Esophagus mucosa (tissue), 1 donor: ENCODE data around the gene MYH2. TPM values are rescaled to one million over a fixed set of nuclear protein-coding genes. Genes with fewer than 3 reads are reported as not detected.
"Not testable (repeated sequence)": the region's sequence is repeated elsewhere in the genome, so short reads cannot be mapped to it uniquely, and the experiment has no call there.

Source experiments
- ATAC-seq: fragments of 200-7000 bp; cut with Tn5 transposase; one replicate; pipeline ENCODE4 v1.9.1; 2020
- total RNA-seq: library from RNA; stranded (reverse); gene quantifications from one replicate; pipeline ENCODE4 v1.2.4, GENCODE V29; 2023
- donor health status: DM: yes; HTN: yes; CAD: no.

MYH2 gene
- total RNA-seq, result 0.56 TPM

DNA sequence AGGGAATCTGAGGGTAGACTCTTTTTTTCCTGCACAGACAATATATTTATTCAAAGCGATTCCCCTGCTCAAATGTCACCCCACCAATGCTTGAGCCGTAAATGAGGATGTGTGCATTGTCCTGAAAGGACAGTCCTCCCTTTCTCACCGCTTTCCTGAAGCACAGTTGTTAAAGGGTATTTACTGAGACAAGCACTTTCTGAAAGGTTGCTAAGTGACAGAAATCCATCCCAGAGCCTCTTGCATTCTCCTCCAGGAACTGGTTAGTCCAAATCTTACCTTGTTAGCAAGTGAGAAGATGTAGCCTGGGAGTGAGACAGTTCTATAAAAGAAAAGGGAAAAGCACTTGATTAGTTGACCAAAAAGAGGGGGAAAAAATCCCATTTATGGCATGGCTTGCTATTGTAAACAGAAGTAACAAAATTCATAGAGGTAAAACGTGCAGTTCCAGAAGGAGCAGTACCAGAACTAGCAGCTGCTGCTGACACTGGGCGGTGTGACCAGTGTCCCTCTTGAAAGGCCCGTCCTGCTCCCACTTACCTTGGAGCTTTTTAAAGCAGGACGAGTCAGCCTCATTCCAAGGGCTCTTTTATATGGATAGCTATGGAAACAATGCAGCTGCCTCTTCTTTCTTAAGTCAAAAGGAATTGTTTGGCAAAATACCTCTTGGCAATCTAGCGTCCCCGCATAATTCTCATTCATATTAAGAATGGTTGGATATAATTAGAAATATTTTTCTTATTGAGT, at the start of gene MYH2:
TSS of gene MYH2 (minus strand) at position 563 of the 747 bp plus-strand sequence. CDS start 1,738 bp downstream, outside the sequence.
- no peak for ATAC-seq

DNA sequence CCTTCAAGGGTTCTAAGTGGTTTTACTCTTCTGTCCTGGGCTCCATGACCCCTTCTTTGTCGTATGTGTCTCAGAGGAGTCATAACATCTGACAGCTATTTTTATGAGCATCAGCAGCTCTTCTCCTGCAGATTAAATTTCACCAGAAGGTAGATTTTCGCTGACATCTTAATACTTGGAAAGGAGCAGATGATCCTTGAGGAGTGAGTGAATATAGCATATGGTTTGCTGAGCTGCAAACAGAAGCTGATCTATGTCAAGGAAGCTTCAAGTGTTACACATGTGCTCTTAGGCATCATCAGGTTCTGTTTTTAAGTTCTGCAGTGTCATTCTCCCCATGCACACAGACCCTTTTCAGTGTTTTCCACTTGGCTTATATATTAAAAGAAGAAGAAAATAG, 49.2 kb upstream of the MYH2 start:
- no peak for ATAC-seq

DNA sequence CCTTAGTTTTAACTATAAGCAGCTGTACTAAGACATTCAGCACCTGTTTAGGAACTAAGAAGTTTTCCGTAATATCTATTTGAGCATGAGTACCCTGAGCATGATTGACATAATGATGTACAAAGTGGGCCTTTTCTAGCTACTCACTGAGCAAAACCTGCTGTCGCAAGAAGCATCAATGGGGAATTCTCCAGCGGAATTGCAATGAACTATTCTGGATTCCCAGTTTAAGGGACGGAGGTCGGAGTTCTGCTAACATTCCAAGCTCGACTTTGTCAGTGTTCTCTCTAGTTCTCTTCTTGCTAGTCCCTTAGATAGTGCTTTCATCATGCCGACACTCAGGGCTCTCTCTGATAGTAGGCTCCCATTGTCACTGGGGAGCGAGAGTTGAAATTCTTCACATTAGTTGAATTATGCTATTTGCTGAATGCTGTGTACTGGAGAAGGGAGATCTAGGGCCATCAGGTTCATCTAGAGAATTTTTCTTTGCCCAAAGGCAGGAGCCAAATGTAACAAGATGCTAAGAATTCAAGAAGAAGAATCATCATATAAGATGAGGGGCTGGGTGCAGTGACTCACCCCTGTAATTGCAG, 40.2 kb upstream of the MYH2 start:
- ATAC-seq, result no peak

DNA sequence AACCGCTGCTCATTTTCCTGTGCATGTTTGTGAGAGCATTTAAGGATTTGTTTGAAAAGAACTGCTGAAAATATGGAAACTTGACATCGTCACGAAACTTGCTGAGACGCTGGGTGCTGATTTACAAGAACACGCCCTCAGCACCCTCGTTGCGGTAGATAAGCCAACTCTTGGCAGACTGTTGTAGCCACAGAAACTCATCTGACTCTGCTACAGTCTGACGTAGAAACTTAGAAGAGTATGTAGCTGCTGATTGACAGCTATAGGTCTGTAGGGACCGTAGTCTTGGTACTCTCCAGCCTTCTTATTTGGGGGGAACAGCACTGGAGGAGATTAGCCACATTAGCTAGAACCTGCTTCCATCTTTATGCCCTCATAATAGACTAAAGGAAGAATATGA, 36.1 kb upstream of the MYH2 start:
- ATAC-seq, result no peak

DNA sequence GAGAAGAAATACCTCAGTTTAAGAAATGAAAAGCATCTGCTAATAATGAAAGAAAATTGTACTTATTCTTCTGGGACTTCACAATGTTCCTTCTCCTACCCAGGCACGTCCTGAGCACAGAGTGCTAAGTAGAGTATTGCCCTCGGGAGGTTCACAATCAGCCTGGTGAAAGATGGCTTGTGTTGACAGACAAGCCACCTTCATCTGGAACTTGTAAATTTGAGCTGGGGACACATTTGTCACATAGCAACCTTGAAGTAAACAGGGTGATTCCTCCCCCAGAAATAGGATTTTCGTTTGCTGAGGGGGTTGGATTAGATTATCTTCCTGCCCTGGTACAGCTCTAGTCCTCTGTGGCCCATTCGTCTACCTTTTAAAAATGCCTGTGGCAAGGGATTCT, 34.4 kb upstream of the MYH2 start:
- no peak for ATAC-seq

DNA sequence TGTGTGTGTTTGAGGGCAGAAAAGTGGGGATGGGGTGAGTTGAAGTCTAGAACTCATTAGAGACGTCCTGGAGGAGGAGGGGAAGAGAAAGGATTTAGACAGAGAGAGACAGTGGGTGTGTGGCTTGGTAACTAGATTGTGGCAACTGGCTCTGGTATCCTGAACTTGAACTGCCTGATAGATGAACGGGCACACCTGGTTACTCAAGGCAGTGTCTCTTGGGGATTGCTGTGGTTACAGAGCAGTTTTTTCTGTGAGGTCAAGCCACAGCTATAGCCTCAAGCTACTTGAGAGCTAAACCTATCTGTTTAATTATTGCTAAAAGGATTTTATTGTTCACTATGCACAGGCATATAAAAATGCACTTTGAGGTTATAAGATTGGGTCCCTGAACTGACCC, 29.8 kb upstream of the MYH2 start:
- ATAC-seq, result no peak

DNA sequence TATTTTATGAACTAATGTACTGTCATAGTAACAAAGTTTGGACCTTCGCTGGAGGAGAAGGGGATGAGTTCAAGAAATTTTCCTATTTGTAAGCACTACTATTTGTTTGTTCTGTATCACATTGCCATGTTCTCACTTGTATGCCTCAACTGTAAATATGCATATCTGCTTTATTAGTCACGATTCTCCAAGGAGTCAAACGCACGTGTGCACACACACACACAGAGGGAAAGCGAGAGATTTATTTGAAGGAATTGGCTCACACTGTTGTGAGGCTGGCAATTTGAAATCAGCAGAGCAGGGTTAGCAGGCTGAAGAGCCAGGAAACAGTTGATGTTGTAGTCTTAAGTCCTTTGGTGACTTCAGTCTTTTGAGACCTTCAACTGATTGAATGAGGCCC, 24.9 kb upstream of the MYH2 start:
- ATAC-seq, result no peak

DNA sequence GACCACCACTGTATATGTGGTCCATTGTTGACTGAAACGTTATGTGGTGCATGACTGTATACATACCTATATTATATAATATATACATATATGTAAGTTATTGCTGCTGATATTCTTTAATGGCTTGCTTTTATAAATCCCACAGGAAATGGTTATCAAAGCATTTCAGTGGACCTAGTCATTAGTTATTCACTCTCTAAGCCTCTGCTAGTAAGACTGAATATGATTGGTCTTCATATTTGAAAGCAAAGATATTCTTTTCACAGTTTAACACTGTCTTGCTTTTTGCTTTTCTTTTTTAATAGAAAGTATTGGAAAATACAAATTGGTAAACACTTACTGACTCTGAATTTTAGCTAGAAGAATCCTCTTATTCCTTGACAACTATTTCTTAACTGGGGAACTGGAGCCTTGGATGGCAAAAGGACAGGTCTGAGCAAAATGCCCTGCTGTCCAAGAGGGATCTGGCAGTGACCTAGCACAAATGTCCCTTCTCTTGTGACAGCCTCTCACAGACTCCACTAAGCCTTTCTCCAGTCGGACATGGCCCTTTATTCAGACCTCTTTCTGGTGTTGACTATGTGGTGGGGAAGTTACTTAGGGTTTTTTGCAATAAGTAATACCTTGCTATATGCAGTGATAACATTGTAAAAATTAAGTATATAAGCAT, 14.7 kb upstream of the MYH2 start:
- ATAC-seq, result no peak

DNA sequence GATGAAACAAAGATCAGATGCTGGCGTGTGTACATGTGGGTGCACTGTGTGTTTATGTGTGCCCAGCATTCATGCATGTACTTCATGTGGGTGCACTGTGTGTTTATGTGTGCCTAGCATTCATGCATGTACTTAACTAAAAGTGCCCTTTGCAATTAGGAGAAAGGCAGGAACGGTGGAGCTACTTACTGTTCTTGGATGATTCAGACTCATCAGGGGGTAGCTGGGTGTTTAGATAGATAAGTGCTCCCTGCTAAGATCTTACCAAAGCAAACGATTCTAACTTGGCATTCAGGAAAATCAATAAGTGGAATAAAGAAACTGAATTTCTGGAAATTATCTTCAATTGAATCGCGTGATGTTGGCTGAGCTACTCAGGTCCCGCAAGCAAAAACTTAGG, 8.6 kb upstream of the MYH2 start:
- ATAC-seq, result no peak

DNA sequence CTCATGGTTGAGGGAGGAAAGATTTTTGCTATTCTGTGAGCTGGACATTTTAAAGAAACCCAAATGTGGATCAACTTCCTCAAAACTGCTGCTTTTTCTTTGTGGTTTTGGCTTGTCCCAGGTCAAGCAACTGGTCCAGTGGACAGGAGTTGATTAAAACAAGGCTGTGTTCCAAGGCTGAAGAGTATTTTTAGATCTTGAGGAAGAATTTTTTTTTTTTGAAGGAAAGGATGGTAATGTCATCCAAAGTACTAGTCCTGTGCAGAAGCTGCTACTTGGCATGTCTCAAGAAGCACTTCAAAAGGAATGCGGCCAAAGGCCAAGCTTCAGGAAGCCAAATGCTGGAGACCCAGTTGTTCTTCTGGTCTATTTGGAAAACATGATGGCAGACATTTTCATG, 8.0 kb upstream of the MYH2 start:
- ATAC-seq, result no peak

DNA sequence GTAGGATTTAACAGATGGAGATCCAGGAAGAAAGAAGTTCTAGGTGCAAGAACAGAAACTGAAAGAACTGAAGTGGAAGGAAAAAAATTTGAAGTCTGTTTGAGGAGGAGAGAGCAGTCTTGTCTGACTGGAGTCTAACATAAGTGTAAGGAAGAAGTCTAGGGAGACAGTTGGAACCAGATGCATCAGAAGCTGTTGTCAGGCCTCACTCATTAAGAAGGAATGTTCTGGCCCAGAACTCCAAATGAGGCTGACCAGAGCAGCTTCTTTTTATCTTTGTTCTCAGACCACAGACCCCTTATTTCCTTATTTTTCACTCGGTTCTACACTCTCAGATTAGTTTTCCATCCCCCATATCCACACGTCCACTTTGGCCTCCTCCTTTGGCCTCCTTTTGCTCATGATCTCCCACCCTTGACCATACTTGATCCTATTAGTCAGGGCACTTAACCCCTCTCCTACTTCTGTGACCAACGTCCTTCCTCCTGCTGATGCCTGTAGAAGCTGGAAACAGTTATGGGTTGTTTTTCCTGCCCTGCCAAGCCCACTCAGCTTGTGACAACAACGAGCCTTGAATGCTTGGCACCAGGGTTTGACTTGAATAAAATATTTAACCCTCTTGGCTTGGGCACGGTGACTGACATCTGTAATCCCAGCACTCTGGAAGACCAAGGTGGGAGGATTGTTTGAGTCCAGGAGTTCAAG, 7.0 kb upstream of the MYH2 start:
- no peak for ATAC-seq

DNA sequence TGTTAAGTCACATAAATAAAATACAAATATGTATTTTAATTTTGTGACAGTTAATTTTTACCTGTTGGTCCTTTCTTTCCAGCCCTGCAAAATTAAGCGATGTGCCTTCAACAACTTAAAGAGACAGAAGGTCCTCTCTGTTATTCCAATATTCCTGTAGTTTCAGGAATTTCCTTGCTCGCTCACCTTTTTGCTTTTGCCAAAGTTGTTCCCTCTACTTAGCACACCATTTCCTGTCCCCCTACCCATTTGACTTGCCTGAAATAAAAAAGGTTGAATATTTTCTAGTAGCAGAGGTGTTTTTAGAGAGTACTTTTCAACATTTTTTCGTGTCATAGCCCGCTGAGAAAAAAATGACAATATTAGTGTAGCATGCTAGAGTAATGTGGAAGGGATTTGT, 556 bp upstream of the MYH2 start:
- no peak for ATAC-seq

DNA sequence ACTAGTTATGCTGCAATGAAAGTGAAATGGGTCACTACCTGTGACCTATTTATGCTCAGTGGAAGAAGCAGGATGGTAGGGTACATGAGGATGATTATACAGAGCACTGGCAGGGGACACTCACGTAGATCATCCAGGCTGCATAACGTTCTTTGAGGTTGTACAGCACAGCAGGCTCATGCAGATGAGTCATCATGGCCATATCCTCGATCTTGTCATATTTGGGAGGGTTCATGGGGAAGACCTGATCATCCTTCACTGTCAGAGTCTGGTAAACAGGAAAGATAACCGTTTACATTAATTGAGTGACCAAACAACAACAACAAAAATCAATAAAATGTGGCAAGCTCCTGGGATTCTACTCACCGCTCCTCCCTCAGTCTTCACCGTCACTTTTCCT, 2.1 kb downstream of the MYH2 start:
- ATAC-seq, result no peak

DNA sequence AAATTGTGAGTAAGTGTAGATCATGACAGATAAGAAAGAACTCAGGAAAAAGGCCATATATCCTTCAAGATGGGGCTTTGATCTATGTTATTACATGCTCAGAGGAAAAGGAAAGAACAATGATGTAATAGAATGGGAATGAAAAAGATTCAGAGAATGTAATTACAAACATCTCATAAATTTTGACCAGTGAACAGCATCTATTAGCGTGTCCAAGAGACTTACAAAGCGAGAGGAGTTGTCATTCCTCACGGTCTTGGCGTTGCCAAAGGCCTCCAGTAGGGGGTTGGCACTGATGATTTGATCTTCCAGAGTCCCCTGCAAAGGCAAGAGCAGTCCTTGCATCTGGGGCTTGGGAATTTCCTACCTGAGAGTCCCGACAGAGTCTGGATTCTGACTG, 6.0 kb downstream of the MYH2 start:
- ATAC-seq, result not testable (repeated sequence)

DNA sequence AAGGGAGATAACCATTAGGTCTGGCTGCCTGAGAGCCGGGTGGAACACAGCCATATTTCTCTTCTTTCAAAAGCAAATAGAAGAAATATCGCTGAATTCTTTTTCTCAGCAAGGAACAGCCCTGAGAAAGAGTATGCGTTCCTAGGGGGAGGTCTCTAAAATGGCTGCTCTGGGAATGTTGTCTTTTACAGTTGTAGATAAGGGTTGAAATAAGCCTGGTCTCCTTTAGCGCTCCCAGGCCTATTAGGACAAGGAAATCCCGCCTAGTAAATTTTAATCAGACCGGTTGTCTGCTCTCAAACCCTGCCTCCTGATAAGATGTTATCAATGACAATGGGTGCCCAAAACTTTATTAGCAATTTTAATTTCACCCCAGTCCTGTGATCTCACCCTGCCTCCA, 8.3 kb downstream of the MYH2 start:
- not testable (repeated sequence) for ATAC-seq

DNA sequence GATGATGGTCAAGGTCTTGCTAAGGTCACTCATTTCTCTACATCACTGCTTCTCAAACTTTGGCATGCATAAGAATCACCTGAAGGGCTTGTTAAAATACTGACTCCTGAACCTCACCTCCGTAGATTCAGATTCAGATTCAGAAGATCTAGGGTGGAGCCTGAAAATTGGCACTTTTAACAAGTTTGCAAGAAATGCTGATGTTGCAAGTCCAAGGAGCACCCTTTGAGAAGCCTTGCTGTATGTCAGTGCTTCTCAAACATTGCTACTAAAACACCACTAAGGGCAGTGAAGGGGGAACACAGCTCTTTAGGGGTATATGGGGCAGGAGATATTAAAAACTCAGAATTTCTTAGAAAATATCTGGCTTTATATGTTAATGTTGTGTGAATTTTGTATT, 17.4 kb downstream of the MYH2 start:
- no peak for ATAC-seq

DNA sequence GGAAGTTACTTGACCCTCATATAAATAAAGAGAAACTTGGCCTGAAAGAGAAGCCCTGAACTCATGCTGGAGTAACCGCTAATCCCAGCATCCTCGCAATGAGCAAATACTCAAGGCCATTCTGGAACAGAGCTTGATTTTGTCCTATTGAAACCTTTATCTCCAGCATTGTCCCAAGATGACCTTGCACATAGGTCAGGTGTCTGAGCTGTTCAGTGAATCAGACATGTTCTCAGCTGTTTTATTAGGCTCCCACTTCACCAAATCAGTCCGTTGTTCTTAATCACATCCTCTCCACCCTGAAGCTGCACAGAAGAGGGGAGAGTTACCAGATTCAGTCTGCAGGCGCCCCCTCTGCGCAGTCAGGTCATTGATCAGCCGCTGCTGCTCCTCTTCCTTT, 22.0 kb downstream of the MYH2 start:
- ATAC-seq, result no peak

DNA sequence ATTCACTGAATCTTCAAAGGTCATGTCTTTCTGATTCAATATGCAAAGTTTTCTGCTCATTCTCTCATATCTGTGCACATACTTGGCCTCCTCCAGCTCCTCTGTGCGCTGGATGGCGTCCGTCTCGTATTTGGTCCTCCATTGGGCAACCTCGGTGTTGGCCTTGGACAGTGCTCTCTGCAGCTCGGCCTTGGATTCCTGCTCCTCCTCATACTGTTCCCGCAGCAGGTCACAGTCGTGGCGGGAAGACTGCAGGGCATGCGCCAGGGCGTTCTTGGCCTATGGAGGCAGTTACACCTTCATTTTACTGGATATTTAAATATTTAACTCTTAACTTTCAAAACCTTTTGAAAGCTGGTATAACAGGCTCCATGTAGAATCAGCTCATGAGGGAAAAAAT, 22.9 kb downstream of the MYH2 start:
- ATAC-seq, result no peak

DNA sequence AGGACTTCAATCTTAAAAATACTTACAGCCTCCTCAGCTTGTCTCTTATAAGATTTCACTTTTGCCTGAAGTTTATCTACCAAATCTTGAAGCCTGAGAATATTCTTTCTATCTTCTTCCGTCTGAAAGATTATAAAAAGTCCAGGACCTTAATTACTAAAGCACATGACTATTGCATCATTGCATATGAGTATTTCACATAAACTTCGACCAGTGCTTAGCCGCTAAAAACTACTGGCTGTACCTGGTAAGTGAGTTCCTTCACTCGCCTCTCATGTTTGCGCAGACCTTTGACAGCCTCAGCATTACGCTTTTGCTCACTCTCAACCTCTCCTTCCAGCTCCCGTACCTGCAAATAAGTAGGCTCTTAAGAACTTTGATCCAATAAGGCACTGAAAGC, 26.4 kb downstream of the MYH2 start:
- no peak for ATAC-seq

DNA sequence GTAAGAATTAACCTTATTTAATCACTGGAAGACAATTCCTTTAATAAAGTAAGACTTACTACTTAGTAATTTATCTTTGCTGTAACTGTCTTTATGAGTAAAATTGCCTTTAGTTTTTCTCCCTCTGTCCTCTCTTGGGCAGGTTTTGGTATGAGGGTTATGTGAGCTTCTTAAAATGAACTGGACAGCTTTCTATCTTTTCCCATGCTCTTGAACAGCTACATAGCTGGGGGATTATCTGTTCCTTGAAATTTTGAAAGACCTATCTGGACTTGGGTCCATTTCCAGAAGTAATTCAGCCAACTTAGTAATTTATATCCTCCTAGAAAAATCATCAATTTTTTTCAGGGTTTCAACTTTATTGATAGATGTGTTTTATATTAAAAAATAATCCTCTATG, 27.5 kb downstream of the MYH2 start:
- no peak for ATAC-seq

DNA sequence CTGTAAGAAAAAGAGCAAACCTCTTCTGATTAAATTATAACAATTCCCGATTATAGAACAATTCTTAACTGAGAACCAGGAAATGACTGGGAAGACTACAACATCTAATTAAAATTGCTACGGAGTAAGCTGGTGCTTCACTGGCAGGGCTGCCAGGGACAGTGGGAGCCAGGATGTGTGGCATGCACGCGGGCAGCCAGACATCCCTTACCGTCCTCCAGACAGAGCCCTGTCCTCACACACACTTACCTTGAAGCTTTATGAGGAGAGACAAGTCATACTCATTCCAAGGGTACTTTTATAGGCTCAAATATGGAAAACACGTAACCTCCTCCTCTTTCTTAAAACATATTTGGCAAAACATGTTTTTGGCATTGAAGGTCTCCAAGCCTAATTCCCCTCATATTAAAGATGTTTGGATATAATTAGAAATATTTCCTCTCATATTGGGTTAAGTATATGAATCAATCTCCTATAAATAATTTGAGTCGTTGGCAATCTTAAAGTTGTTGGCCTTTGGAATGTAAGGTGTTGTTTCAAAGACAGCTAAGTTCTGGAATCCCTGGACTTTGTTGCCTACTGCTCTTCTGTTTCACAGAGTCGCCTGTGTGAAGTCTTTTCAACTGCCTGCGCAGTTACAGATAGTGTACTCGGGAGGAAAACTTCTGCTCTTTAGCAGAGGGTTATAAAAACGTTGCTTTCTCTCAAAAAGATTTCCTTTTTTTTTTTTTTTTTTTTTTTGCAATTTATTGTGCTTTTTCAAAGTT, 31.0 kb downstream of the MYH2 start, which contains the start of gene MYH1:
TSS of gene MYH1 (minus strand) at position 272 of the 767 bp plus-strand sequence. CDS start 1,900 bp downstream, outside the sequence.
- no peak for ATAC-seq

DNA sequence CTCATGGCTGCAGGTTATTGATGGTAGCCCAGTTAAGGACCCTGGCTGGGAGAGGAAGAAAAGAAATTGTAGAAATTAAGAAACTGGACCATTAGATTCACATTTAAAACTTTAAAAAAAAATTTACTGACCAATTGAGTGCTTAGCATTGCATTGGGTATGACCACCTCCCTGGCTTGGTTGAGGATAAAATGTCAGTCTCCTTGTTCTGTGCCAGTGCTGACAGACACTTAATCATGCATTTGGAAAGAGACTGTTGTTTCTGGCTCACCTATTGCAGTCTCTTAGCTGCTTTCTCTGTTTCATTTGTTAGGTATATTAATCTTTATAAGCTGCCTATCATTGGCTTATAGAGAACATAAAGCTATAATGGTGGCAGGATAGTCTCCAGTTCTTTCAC, 32.8 kb downstream of the MYH2 start:
- no peak for ATAC-seq

DNA sequence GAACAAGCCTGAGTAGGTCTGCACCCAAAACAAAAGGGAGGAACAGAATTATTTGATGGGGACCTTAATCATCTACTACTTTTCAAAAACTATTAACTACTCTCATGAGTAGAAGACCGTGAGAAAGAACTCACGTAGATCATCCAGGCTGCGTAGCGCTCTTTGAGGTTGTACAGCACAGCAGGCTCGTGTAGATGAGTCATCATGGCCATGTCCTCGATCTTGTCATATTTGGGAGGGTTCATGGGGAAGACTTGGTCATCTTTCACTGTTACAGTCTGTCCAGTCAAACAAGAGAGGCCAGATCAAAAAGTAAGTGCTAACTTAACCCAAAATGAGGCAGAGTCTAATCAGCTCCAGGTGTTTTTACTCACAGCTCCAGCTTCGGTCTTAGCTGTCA, 33.4 kb downstream of the MYH2 start:
- no peak for ATAC-seq
